HCT116 (cell line): ENCODE data around the gene TENM4. TPM values are rescaled to one million over a fixed set of nuclear protein-coding genes. Genes with fewer than 3 reads are reported as not detected.

Source experiments
- ATAC-seq: fragments of 200-7000 bp; cut with Tn5 transposase; 2 replicates; pipeline ENCODE4 v1.9.1; 2020; ENCODE audit warnings: mild to moderate bottlenecking, moderate library complexity
- BruUV-seq: library from RNA; stranded (reverse); fragments of 400-500 nt; replicated peaks from 2 replicates; lab custom pipeline; 2021; lab: Mats Ljungman, UMichigan
- CTCF ChIA-PET: fragments of 300-600 bp; sonication (Branson Sonifier 250); formaldehyde crosslinking; loops from one replicate; lab custom pipeline; 2021; ENCODE audit warnings: antibody characterized with exemption; lab: Charles Lee
- POLR2A ChIA-PET: fragments of 300-600, 350-600 bp; sonication (Branson Sonifier 250); formaldehyde crosslinking; loops from one replicate; lab custom pipeline; 2021; ENCODE audit warnings: antibody characterized with exemption; lab: Charles Lee
- RAD21 ChIA-PET, 2 experiments: fragments of 300-600 bp; sonication (Branson Sonifier 250); formaldehyde crosslinking; loops; one replicate each; lab custom pipeline; 2023; ENCODE audit warnings: low total read pairs in 2 of 2; ENCODE audit not compliant: uncharacterized antibody in 2 of 2, unreplicated experiment in 2 of 2, low non-redundant PET in 1 of 2; lab: Charles Lee
- DNase-seq: peaks from one replicate; pipeline ENCODE4 v3.0.0-alpha.2; 2010; ENCODE audit warnings: low read depth, low spot score
- H2AFZ ChIP-seq: fragments of 200-600 bp; shearing (Covaris generic), sonication (generic); 2 replicates; pipeline ENCODE4 v1.6.1; 2017; ENCODE audit warnings: low read depth, mixed run types, mixed read lengths, antibody characterized with exemption, low read length; ENCODE audit not compliant: poor library complexity, severe bottlenecking
- H3K27ac ChIP-seq: 2 replicates; pipeline ENCODE4 v1.5.1; 2012; ENCODE audit warnings: low read depth, low read length
- H3K27me3 ChIP-seq: fragments of 200-600 bp; sonication (generic); 2 replicates; pipeline ENCODE4 v1.6.1; 2016; ENCODE audit warnings: mixed run types, low read length, mixed read lengths; ENCODE audit not compliant: insufficient read depth
- H3K36me3 ChIP-seq, 2 experiments: fragments of 200-500 bp in 1 of 2; fragments of 200-600 bp in 1 of 2; sonication (Bioruptor generic) in 1 of 2; sonication (generic) in 1 of 2; 2 replicates each; pipeline versions ENCODE4 v1.5.1 to v1.6.1; 2014 to 2016; ENCODE audit warnings: low read length in 2 of 2, inconsistent platforms in 1 of 2, mixed read lengths in 1 of 2, mixed run types in 1 of 2; ENCODE audit not compliant: insufficient read depth in 2 of 2, control insufficient read depth in 1 of 2
- H3K4me1 ChIP-seq, 2 experiments: fragments of 200-600 bp in 1 of 2; sonication (generic) in 1 of 2; 2 replicates each; pipeline versions ENCODE4 v1.5.1 to v1.6.1; 2012 to 2017; ENCODE audit warnings: low read length in 2 of 2, inconsistent platforms in 1 of 2, mild to moderate bottlenecking in 1 of 2, mixed read lengths in 1 of 2, mixed run types in 1 of 2, moderate library complexity in 1 of 2; ENCODE audit not compliant: insufficient read depth in 2 of 2, control insufficient read depth in 1 of 2
- H3K4me2 ChIP-seq: fragments of 200-600 bp; sonication (generic); 2 replicates; pipeline ENCODE4 v1.6.1; 2017; ENCODE audit warnings: mixed run types, low read length, mixed read lengths
- H3K4me3 ChIP-seq, 2 experiments: fragments of 200-600 bp in 1 of 2; sonication (generic) in 1 of 2; replicated peaks in 1 of 2; 2 replicates each; pipeline ENCODE4 v1.5.1; 2011 to 2016; ENCODE audit warnings: low read length in 2 of 2, control low read depth in 1 of 2, low read depth in 1 of 2, mild to moderate bottlenecking in 1 of 2, mixed read lengths in 1 of 2, mixed run types in 1 of 2
- H3K79me2 ChIP-seq: fragments of 200-600 bp; sonication (generic); 2 replicates; pipeline ENCODE4 v1.6.1; 2017; ENCODE audit warnings: mild to moderate bottlenecking, mixed run types, low read length, moderate library complexity, mixed read lengths; ENCODE audit not compliant: insufficient read depth
- H3K9ac ChIP-seq: fragments of 200-600 bp; sonication (generic); 2 replicates; pipeline ENCODE4 v1.6.1; 2016; ENCODE audit warnings: low read length, mixed read lengths
- H3K9me2 ChIP-seq: fragments of 200-600 bp; sonication (generic), shearing (Covaris generic); 2 replicates; pipeline ENCODE4 v1.6.1; 2017; ENCODE audit warnings: mixed run types, mild to moderate bottlenecking, moderate library complexity; ENCODE audit not compliant: insufficient read depth
- H3K9me3 ChIP-seq, 2 experiments: fragments of 200-500 bp in 1 of 2; fragments of 200-600 bp in 1 of 2; sonication (Bioruptor generic) in 1 of 2; sonication (generic) in 1 of 2; 2 replicates each; pipeline ENCODE4 v1.6.1; 2014 to 2017; ENCODE audit warnings: low read length in 2 of 2, mixed read lengths in 2 of 2, inconsistent platforms in 1 of 2, low read depth in 1 of 2, mild to moderate bottlenecking in 1 of 2, mixed run types in 1 of 2, moderate library complexity in 1 of 2; ENCODE audit not compliant: control insufficient read depth in 1 of 2, insufficient read depth in 1 of 2
- H4K20me1 ChIP-seq: fragments of 200-600 bp; sonication (generic), shearing (Covaris generic); 2 replicates; pipeline ENCODE4 v1.6.1; 2017; ENCODE audit warnings: mixed run types, mild to moderate bottlenecking, moderate library complexity; ENCODE audit not compliant: insufficient read depth
- CBX3 ChIP-seq: IDR thresholded peaks from 2 replicates; pipeline ENCODE4 v1.6.1; 2012; ENCODE audit warnings: low read depth
- CEBPB ChIP-seq: IDR thresholded peaks from 2 replicates; pipeline ENCODE4 v1.6.1; 2012; ENCODE audit warnings: low read depth
- EGR1 ChIP-seq: IDR thresholded peaks from 2 replicates; pipeline ENCODE4 v1.6.1; 2012; ENCODE audit warnings: low read depth
- ELF1 ChIP-seq: IDR thresholded peaks from 2 replicates; pipeline ENCODE4 v1.6.1; 2012; ENCODE audit warnings: low read depth, borderline replicate concordance
- FOSL1 ChIP-seq: IDR thresholded peaks from 2 replicates; pipeline ENCODE4 v1.6.1; 2012; ENCODE audit warnings: low read depth
- JUND ChIP-seq: IDR thresholded peaks from 2 replicates; pipeline ENCODE4 v1.6.1; 2012
- POLR2AphosphoS5 ChIP-seq: IDR thresholded peaks from 2 replicates; pipeline ENCODE4 v1.6.1; 2011; ENCODE audit warnings: mild to moderate bottlenecking, low read depth, low read length, moderate library complexity
- SIN3A ChIP-seq: IDR thresholded peaks from 2 replicates; pipeline ENCODE4 v1.6.1; 2012; ENCODE audit warnings: low read depth
- SRF ChIP-seq: IDR thresholded peaks from 2 replicates; pipeline ENCODE4 v1.6.1; 2012; ENCODE audit warnings: low read depth
- TCF7L2 ChIP-seq: IDR thresholded peaks from 2 replicates; pipeline ENCODE4 v1.7.0; 2011; ENCODE audit warnings: borderline replicate concordance, inconsistent platforms; ENCODE audit not compliant: insufficient read depth, insufficient read length; ENCODE audit errors: extremely low read depth
- YY1 ChIP-seq: IDR thresholded peaks from 2 replicates; pipeline ENCODE4 v1.6.1; 2011; ENCODE audit warnings: low read length, low read depth, moderate library complexity, mild to moderate bottlenecking; ENCODE audit not compliant: insufficient replicate concordance; ENCODE audit errors: extremely low read depth
- ZNF274 ChIP-seq: fragments of 200-500 bp; sonication (Bioruptor generic); IDR thresholded peaks from 2 replicates; pipeline ENCODE4 v1.6.1; 2014; ENCODE audit warnings: mild to moderate bottlenecking, low read depth, low read length, inconsistent platforms
- intact Hi-C: fragments of 100-400 bp; cut with micrococcal nuclease; formaldehyde crosslinking; loops from 2 replicates; pipeline ENCODE4 v1.10.0; 2022
- total RNA-seq: library from RNA; stranded (reverse); gene quantifications from one replicate; pipeline ENCODE4 v1.2.1, GENCODE V29; 2021; ENCODE audit not compliant: unreplicated experiment
- TF ChIP-seq, protein P1 (sequence below): IDR thresholded peaks from 2 replicates; pipeline ENCODE4 v1.6.1; 2012
- TF ChIP-seq, protein P2 (sequence below): IDR thresholded peaks from 2 replicates; pipeline ENCODE4 v1.6.1; 2012
- TF ChIP-seq, protein P3 (sequence below): IDR thresholded peaks from 2 replicates; pipeline ENCODE4 v1.6.1; 2012; ENCODE audit warnings: low read depth

The TENM4 gene
- total RNA-seq, 1 experiment from 2014 or later = 0.05 TPM

DNA sequence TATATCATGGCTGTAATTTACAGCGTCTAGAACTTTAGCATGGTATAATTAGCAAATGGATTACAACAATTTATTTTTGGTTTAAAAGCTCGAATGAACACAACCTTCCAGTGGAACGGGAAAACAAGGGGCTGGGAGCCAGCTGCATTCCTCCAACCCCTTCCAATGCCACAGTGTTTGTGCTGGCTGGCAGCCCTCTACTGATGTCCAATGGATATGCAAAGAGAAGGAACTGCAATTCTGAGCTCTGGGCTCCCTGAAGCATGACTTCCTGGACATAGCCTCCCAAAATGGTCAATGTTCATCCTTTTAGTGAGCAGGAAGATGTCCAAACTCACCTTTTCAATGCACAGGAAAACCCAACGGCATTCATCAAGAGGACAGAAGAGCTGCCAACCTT, 288.3 kb downstream of the TENM4 start:
- intact Hi-C loops = no loop called here
- no peak for ATAC-seq
- Histone ChIP-seq H3K9ac (no peak overlapping the region), H3K27me3 (peaks cover 36% of the 10 kb centered on the region), H3K4me3 (no peak overlapping the region), H3K4me1 (no peaks in the 10 kb centered on the region), H3K4me2 (no peak overlapping the region), H3K9me2 (no peaks in the 10 kb centered on the region), H2AFZ (no peak overlapping the region), H3K27ac (no peak overlapping the region), H3K36me3 (no peaks in the 10 kb centered on the region), H3K9me3 (no peaks in the 10 kb centered on the region), H4K20me1 (no peaks in the 10 kb centered on the region), H3K79me2 (no peaks in the 10 kb centered on the region)
- CTCF ChIA-PET = no interaction called here
- DNase-seq = no peak
- no peak for TF ChIP-seq CEBPB
- no peak for TF ChIP-seq POLR2AphosphoS5
- TF ChIP-seq ZNF274 = no peak
- TF ChIP-seq, protein P1, sequence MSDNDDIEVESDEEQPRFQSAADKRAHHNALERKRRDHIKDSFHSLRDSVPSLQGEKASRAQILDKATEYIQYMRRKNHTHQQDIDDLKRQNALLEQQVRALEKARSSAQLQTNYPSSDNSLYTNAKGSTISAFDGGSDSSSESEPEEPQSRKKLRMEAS = no peak
- TF ChIP-seq TCF7L2 = no peak
- no peak for TF ChIP-seq ELF1
- no peak for TF ChIP-seq YY1
- TF ChIP-seq SIN3A = no peak
- TF ChIP-seq, protein P2, sequence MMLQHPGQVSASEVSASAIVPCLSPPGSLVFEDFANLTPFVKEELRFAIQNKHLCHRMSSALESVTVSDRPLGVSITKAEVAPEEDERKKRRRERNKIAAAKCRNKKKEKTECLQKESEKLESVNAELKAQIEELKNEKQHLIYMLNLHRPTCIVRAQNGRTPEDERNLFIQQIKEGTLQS = no peak
- TF ChIP-seq CBX3 = no peak
- RAD21 ChIA-PET = no interaction called here
- BruUV-seq = no TSS peak
- POLR2A ChIA-PET = no interaction called here

DNA sequence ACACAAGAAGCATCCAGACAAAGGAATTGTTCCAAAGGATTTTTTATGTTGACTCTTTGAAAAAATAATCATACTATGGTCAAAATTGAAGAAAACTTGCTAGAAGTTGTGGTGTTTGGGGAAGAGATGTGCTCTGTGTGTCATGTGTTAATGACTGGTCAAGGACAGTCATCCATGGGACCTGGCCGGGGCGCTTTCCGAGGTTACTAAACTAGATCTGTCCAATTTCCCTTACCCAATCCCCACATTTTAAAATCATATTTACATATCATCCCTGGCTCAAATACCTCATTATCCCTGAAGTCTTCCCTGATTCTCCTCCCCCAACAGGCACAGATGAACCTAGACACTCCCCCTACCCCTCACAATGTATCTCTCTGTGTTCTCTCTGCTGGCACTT, 289.4 kb downstream of the TENM4 start:
- no peaks in the 10 kb centered on the region for H3K36me3 ChIP-seq
- H2AFZ ChIP-seq = no peak overlapping the region
- ChIA-PET CTCF (no interaction called here), POLR2A (no interaction called here), RAD21 (no interaction called here)
- H3K9me3 ChIP-seq = no peaks in the 10 kb centered on the region
- H3K4me3 ChIP-seq = no peak overlapping the region
- intact Hi-C loops = no loop called here
- H3K4me1 ChIP-seq = no peaks in the 10 kb centered on the region
- no peak overlapping the region for H3K4me2 ChIP-seq
- H3K9me2 ChIP-seq = no peaks in the 10 kb centered on the region
- H3K9ac ChIP-seq = no peak overlapping the region
- H3K27me3 ChIP-seq = peaks cover 36% of the 10 kb centered on the region
- no peaks in the 10 kb centered on the region for H4K20me1 ChIP-seq
- no peak for ATAC-seq
- no TSS peak for BruUV-seq
- no peaks in the 10 kb centered on the region for H3K79me2 ChIP-seq
- H3K27ac ChIP-seq = no peak overlapping the region
- DNase-seq = no peak
- no peak for TF ChIP-seq ZNF274
- no peak for TF ChIP-seq JUND
- TF ChIP-seq POLR2AphosphoS5 = no peak
- no peak for TF ChIP-seq CBX3
- TF ChIP-seq SIN3A = no peak
- TF ChIP-seq, protein P3, sequence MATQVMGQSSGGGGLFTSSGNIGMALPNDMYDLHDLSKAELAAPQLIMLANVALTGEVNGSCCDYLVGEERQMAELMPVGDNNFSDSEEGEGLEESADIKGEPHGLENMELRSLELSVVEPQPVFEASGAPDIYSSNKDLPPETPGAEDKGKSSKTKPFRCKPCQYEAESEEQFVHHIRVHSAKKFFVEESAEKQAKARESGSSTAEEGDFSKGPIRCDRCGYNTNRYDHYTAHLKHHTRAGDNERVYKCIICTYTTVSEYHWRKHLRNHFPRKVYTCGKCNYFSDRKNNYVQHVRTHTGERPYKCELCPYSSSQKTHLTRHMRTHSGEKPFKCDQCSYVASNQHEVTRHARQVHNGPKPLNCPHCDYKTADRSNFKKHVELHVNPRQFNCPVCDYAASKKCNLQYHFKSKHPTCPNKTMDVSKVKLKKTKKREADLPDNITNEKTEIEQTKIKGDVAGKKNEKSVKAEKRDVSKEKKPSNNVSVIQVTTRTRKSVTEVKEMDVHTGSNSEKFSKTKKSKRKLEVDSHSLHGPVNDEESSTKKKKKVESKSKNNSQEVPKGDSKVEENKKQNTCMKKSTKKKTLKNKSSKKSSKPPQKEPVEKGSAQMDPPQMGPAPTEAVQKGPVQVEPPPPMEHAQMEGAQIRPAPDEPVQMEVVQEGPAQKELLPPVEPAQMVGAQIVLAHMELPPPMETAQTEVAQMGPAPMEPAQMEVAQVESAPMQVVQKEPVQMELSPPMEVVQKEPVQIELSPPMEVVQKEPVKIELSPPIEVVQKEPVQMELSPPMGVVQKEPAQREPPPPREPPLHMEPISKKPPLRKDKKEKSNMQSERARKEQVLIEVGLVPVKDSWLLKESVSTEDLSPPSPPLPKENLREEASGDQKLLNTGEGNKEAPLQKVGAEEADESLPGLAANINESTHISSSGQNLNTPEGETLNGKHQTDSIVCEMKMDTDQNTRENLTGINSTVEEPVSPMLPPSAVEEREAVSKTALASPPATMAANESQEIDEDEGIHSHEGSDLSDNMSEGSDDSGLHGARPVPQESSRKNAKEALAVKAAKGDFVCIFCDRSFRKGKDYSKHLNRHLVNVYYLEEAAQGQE = no peak
- no peak for TF ChIP-seq EGR1
- TF ChIP-seq CEBPB = no peak
- TF ChIP-seq FOSL1 = no peak
- no peak for TF ChIP-seq SRF
- TF ChIP-seq, protein P1 = no peak
- TF ChIP-seq YY1 = no peak
